Central memory CD4-positive, alpha-beta T cell (primary cell): ENCODE measurements around the gene EXO1.

Source experiments
- DNase-seq: peaks from one replicate; pipeline ENCODE4 v3.0.0; 2022

EXO1 gene

DNA sequence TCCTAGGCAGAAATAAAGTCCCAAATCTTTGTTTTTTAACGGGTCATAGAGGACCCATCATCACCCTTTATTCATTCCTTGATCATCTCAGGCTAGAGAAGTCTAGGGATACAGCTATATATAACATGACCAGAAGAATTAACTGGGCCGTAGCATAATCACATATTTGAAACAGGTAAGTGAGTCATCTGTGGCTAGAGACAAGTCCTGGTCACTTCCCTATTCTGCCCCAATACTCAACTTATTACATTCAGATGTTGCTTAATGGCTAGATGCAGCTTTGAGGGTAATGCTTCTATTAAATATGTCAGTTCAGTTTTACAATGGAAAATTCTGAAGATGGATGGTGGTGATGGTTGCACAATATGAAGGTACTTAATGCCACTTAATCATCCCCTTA lies 47.0 kb downstream of the EXO1 start:
- no peak for DNase-seq

DNA sequence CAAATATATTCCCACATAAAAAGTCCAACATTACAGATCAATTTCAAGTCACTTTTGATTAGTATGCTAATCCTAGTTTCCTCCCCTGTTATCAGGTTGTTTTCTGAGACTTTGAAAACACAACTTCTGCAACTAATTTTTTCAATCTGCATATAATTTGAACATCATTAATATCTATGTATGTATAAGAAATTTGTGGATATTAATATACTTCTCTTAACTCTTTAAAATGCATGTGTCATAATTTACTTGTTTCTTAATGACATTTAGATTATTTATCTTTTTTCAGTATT lies 48.6 kb downstream of the EXO1 start:
- DNase-seq, result no peak

DNA sequence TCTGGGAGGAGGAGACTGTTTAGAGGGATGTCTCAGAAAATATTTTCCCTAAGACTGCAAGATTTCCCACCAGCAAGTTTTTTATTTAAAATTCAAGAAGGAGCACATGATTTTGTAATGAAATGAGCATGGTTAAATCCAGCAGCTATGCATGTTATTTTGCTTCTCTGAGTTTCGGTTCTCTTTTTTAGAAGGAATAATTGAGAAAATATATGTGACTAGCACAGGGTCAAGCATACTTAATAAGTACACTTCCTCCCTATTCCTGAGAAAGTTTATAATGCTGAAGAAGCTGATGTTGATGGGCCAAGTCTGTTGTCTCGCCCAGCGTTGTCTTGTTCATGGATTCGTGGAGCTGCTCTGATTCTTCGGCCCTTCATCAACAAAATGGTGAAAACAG lies 51.2 kb downstream of the EXO1 start:
- DNase-seq, result no peak

DNA sequence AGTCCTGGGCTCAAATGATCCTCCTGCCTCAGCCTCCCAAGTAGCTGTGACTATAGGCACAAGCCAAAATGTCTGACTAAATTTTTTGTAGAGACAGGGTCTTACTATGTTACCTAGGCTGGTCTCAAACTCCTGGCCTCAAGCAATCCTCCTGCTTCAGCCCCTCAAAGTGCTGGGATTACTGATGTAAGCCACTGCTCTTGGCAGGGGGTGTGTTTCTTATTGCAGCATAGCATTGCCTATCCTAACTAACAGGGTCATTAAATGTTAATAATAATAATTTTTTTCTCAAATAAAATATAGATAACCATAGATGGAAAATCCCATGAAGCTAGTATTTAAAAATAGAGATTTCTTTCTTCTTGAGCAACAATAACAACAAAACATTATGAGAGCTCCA lies 52.4 kb downstream of the EXO1 start:
- DNase-seq, result no peak

DNA sequence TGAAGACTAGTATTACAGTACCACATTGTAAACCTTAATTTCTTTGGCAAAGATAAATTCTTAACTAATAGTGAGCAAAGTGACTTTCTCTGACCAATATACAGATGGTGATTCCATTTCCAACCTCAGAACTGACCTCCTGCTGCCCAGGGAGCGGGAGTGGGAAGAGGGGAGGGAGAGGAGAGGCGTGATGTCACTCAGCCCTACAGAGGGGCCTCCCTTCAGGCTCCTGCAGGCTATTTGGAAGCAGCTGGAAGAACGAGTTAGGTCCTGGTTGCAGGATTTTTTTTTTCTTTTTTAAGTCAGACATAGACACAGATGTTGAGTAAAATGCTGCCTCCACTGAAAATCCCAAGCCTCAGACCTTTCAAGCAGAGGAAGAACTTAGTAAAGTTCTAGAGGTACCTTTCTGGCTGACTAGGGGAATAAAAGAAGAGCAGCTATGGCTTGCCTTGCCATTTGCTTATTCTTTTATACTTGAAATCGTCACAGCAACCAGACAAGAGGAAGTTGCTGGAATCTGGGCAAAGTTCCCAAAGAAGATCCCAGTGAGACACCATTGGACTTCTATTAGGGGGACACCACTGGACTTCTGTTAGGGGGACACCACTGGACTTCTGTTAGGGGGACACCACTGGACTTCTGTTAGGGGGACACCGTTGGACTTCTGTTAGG lies 54.5 kb downstream of the EXO1 start:
- DNase-seq, result no peak

DNA sequence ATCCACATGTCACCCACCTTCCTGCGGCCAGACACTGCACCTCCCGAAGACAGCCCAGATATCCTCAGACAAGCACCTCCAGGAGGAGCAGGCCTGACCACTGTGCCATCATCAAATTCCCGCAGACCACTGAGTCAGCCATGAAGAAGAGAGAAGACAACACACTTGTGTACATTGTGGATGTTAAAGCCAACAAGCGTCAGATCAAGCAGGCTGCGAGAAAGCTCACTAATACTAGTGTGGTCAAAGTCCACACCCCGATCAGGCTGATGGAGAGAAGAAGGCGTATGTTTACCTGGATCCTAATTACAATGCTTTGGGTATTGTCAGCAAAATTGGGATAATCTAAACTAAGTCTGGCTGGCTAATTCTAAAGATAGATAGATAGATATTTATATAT lies 68.2 kb downstream of the EXO1 start:
- no peak for DNase-seq

DNA sequence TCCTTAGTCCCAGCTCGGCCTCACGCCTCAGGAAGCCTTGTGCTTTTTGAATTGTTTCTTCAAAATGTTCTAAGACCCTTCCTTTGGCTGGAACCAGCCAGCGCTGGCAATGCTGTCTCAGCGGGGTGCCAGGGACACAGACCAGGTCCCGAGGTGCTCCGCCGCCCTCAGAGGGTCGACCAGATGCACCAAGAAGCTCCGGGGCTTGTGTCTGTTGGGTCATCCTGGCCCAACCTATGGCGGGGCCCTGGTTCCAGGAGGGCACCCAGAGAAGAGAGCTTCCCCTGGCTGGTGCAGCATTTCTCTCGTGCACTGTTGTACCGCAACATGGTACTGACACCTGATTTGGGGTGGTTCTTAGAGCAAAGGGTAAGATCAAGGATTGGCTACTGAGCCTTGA lies 69.5 kb downstream of the EXO1 start:
- DNase-seq, result no peak

DNA sequence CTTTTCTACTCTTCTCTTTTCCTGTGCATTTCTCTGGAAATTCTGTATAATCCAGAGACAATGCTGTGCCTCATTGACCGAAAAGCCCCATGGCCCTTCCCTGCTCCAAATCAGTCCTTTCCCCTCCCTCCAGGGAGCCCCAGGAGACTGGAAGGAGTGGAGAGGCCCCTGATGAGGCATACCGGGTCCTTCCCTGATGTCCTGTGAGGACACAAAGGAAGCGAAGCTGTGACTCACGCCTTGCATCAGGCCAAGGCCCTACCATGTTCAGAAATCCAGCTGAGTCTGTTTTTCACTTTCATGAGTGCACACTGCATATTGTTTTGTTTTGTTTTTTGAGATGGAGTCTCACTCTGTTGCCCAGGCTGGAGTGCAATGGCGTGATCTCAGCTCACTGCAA lies 70.9 kb downstream of the EXO1 start:
- no peak for DNase-seq

DNA sequence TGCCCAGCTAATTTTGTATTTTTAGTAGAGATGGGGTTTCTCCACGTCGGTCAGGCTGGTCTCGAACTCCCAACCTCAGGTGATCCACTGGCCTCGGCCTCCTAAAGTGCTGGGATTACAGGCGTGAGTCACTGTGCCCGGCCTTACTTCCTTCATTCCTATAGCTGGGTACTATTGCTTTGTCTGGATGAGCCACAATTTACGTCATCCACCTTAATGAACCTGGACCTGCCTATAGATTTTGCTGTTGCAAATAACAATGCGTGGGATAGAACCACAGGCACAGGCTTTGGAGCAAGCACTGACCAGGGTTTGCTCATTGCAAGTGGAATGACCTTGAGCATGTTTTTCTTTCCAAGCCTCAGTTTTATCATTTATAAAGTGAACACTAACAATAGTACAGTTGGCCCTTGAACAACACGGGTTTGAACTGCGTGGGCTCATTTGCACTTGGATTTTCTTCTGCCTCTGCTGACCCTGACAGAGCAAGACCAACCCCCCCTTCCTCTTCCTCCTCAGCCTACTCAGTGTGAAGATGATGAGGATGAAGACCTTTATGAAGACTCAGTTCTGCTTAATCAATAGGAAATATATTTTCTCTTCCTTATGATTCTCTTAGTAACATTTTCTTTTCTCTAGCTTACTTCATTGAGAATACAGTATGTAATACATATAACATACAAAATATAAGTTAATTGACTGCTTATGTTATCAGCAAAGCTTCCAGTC lies 76.2 kb downstream of the EXO1 start:
- no peak for DNase-seq

DNA sequence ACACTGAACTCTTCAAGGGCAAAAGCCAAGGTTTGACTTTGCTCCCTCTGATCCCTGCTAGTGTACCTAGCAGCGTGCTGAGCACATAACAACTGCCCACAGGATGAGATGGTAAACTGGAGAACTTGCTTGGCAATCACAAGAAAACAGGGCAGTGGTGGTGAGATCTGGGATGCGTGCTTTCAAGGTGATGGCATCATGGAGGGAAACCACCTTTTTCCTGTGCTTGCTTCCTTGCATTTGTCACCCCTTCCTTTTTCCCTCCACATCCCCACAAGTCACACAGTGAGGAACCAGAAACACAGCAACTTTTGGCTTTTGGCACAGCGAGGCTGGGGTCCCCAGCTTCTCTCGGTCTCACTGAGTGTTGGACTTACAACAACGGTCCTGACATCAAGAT lies 78.1 kb downstream of the EXO1 start:
- no peak for DNase-seq

DNA sequence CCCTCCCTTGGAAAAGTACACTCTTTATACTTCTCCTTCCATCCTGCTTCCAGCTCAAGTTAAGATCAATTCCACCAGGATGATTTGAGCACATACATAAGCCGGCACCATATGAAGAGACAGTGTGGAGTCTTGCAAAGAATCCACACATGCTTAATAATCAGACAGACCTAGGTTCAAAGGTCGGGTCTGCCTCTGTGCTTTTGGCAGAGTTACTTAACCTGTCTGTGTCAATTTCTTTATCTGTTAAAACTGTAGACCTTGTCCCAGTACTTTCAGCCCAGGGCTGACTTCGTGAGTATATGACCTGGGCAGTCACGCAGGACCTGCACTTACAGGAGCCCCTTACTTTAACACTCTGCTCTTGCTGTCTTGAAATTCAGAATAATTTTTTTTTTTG lies 79.3 kb downstream of the EXO1 start:
- no peak for DNase-seq

DNA sequence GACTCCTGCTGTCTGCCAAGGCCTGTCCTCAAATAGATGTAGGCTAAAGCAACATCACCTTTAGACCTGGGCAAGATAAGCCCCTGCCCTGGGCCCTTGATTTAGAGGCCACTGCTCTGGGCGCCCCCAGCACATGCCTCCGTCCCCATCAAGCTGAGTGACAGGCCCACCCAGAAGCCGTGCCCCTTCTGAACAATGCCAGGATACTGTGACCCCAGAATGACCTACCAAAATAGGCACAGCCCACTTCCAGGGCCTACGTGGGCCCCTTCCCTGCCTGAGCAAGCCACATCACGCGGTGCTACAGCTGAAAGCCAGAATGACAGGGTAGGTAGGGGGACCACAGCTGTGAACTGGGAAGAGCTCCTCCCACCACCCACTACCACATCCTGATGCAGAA lies 84.8 kb downstream of the EXO1 start:
- no peak for DNase-seq

DNA sequence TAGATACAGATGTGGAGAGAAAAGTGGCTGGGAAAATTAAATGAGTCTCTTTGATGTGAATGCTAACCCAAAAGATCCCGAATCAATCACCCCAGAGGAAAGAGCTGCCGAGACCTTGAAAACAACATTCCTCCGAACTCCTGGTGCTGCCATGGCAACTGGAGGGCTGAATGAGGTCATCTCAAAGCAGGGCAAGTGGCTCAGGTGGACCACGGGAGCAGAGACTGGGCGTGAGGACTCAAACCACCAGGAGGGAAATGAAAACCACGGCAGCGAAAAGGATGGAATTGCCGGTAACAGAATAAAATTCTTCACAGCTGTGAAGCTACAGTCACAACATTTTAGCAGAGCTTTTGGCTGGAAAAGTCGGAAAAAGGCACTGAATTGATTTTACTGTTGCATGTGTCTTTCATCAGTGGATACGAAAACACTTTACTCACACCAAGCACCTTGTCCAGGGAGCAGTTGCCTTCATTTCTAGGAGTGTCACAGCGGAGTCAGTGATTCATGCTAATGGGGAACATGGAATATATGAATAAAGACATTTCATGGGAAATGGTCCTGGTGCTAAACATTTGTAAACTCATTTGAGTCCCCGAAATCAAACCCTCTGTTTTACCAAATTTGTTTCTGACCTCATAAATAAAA lies 86.3 kb downstream of the EXO1 start:
- no peak for DNase-seq

DNA sequence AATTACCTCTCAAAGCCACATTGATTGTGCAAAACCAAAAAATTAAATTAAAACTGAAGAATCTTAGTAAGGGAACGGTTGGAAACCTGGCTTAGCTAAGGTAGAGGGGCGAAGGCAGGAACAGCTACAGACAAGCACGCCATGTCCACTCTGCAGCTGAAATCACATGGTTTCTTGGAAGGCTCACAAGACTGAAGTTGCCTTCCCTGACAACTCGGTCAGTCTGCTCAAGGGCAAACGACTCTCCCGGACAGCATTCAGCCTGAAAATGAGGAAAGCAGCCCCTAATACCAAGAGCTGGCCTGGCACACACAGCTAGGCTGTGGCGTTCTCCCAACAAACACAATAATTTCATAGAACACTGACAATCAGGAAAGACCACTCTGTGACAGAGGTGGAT lies 86.9 kb downstream of the EXO1 start:
- no peak for DNase-seq
